Tibial nerve (tissue), 4 donors: ENCODE measurements around the gene NPSR1.

ENCODE experiments used
- CTCF ChIP-seq, 5 experiments: fragments of 200-600 bp in 3 of 5; fragments of 450-650 bp in 2 of 5; sonication (generic) in 3 of 5; IDR thresholded peaks; one replicate each; pipeline ENCODE4 v1.5.1; 2016 to 2019; ENCODE audit warnings: antibody characterized with exemption in 5 of 5, mild to moderate bottlenecking in 3 of 5, moderate library complexity in 2 of 5
- EP300 ChIP-seq, 2 donors: sonication (generic); formaldehyde crosslinking; IDR thresholded peaks; one replicate each; pipeline ENCODE4 v1.6.1; 2017; ENCODE audit warnings: antibody characterized with exemption in 2 of 2, mild to moderate bottlenecking in 1 of 2

GRCh38 chr7:34758111-34758601 lies 100.1 kb downstream of the NPSR1 start:
- TF ChIP-seq EP300 (IDR thresholded peaks at IDR 0.05): no peak
- TF ChIP-seq CTCF (IDR thresholded peaks at IDR 0.05): no peak
